NCI-H146 treated with DMSO at 0.1 percent for 48 hours (cell line): ENCODE results near the gene THAP9.
"Not testable (repeated sequence)": the region's sequence is repeated elsewhere in the genome, so short reads cannot be mapped to it uniquely, and the experiment has no call there.

Source experiments
- DNase-seq: peaks from one replicate; lab custom pipeline; 2025; ENCODE audit not compliant: unreplicated experiment; lab: John Stamatoyannopoulos, UW

Gene THAP9

GRCh38 chr4:82893942-82894341, 6.6 kb upstream of the THAP9 start:
- DNase-seq: no peak

- DNase-seq: no peak
Measured at GRCh38 chr4:82896755-82897154, 3.8 kb upstream of the THAP9 start.

- DNase-seq: no peak
Measured at GRCh38 chr4:82898322-82899243, 2.0 kb upstream of the THAP9 start.

- DNase-seq: no peak
Measured at GRCh38 chr4:82899374-82900065, 1.0 kb upstream of the THAP9 start.

GRCh38 chr4:82900066-82900410, 497 bp upstream of the THAP9 start:
- peak; percentile 12 for DNase-seq

- DNase-seq: no peak
Measured at GRCh38 chr4:82901183-82901718, 716 bp downstream of the THAP9 start.

- no peak for DNase-seq
Measured at GRCh38 chr4:82903737-82904136, 3.2 kb downstream of the THAP9 start.

- DNase-seq: no peak
Measured at GRCh38 chr4:82905205-82905604, 4.7 kb downstream of the THAP9 start.

- DNase-seq: no peak
Measured at GRCh38 chr4:82906469-82906868, 5.9 kb downstream of the THAP9 start.

- no peak for DNase-seq
Measured at GRCh38 chr4:82909326-82909725, 8.8 kb downstream of the THAP9 start.

GRCh38 chr4:82913305-82913704, 12.8 kb downstream of the THAP9 start:
- no peak for DNase-seq

- DNase-seq: not testable (repeated sequence)
Measured at GRCh38 chr4:82913968-82914367, 13.4 kb downstream of the THAP9 start.

- no peak for DNase-seq
Measured at GRCh38 chr4:82918091-82918490, 17.6 kb downstream of the THAP9 start.

- DNase-seq: no peak
Measured at GRCh38 chr4:82919386-82919785, 18.9 kb downstream of the THAP9 start.

- no peak for DNase-seq
Measured at GRCh38 chr4:82921795-82922194, 21.3 kb downstream of the THAP9 start.

GRCh38 chr4:82930848-82931755, 30.6 kb downstream of the THAP9 start:
- DNase-seq: no peak

GRCh38 chr4:82934441-82934840, 33.9 kb downstream of the THAP9 start:
- DNase-seq: no peak

GRCh38 chr4:82939414-82939813, 38.9 kb downstream of the THAP9 start:
- no peak for DNase-seq

GRCh38 chr4:82947498-82947897, 47.0 kb downstream of the THAP9 start:
- DNase-seq: no peak

GRCh38 chr4:82948647-82949204, 48.2 kb downstream of the THAP9 start:
- no peak for DNase-seq

- DNase-seq: no peak
Measured at GRCh38 chr4:82951196-82951595, 50.7 kb downstream of the THAP9 start.
